GM23248 (cell line): ENCODE results near the gene MYOM3. TPM values are rescaled to one million over a fixed set of nuclear protein-coding genes. Genes with fewer than 3 reads are reported as not detected.
"Not testable (repeated sequence)": the region's sequence is repeated elsewhere in the genome, so short reads cannot be mapped to it uniquely, and the experiment has no call there.

Experiments
- DNase-seq: peaks from one replicate; pipeline ENCODE4 v3.0.0-alpha.2; 2015
- H2AFZ ChIP-seq: fragments of 200-600 bp; sonication (generic); 2 replicates; pipeline ENCODE4 v1.6.1; 2016; ENCODE audit warnings: antibody characterized with exemption
- H3F3A ChIP-seq: fragments of 200-600 bp; sonication (generic); 2 replicates; pipeline ENCODE4 v1.6.1; 2016; ENCODE audit warnings: mild to moderate bottlenecking, antibody characterized with exemption, mixed run types; ENCODE audit not compliant: insufficient read depth
- H3K27ac ChIP-seq: fragments of 200-600 bp; sonication (generic); 2 replicates; pipeline ENCODE4 v1.5.1; 2016; ENCODE audit warnings: mild to moderate bottlenecking
- H3K27me3 ChIP-seq: fragments of 200-600 bp; sonication (generic); replicated peaks from 2 replicates; pipeline ENCODE4 v1.6.1; 2016; ENCODE audit warnings: mild to moderate bottlenecking; ENCODE audit not compliant: insufficient read depth
- H3K36me3 ChIP-seq: fragments of 200-600 bp; sonication (generic); 2 replicates; pipeline ENCODE4 v1.6.1; 2016; ENCODE audit warnings: low read depth, mild to moderate bottlenecking
- H3K4me1 ChIP-seq: fragments of 200-600 bp; sonication (generic); 2 replicates; pipeline ENCODE4 v1.6.1; 2016; ENCODE audit warnings: mild to moderate bottlenecking; ENCODE audit not compliant: insufficient read depth
- H3K4me2 ChIP-seq: fragments of 200-600 bp; sonication (generic); one replicate; pipeline ENCODE4 v1.6.1; 2016; ENCODE audit warnings: mild to moderate bottlenecking; ENCODE audit not compliant: unreplicated experiment
- H3K4me3 ChIP-seq: fragments of 200-600 bp; sonication (generic); 2 replicates; pipeline ENCODE4 v1.5.1; 2016; ENCODE audit warnings: mild to moderate bottlenecking
- H3K79me2 ChIP-seq: fragments of 200-600 bp; sonication (generic); 2 replicates; pipeline ENCODE4 v1.6.1; 2016; ENCODE audit warnings: mild to moderate bottlenecking; ENCODE audit not compliant: insufficient read depth
- H3K9ac ChIP-seq: fragments of 200-600 bp; sonication (generic); 2 replicates; pipeline ENCODE4 v1.6.1; 2016; ENCODE audit warnings: mild to moderate bottlenecking
- H3K9me2 ChIP-seq: fragments of 200-600 bp; sonication (generic); 2 replicates; pipeline ENCODE4 v1.6.1; 2016; ENCODE audit warnings: mixed run types, mild to moderate bottlenecking, moderate library complexity; ENCODE audit not compliant: insufficient read depth
- H3K9me3 ChIP-seq: fragments of 200-600 bp; sonication (generic); one replicate; pipeline ENCODE4 v1.6.1; 2017; ENCODE audit warnings: low read depth
- H4K20me1 ChIP-seq: fragments of 200-600 bp; sonication (generic); 2 replicates; pipeline ENCODE4 v1.6.0; 2016; ENCODE audit not compliant: insufficient read depth
- EZH2 ChIP-seq: fragments of 200-600 bp; sonication (generic); IDR thresholded peaks from 2 replicates; pipeline ENCODE4 v1.6.1; 2018; ENCODE audit warnings: antibody characterized with exemption, mild to moderate bottlenecking; ENCODE audit not compliant: insufficient read depth, poor library complexity, severe bottlenecking
- EZH2phosphoT487 ChIP-seq: fragments of 200-600 bp; sonication (generic); IDR thresholded peaks from 2 replicates; pipeline ENCODE4 v1.6.1; 2018; ENCODE audit warnings: antibody characterized with exemption, moderate library complexity, mild to moderate bottlenecking, low read depth; ENCODE audit not compliant: insufficient read depth
- WGBS, 2 experiments: methylation state at CpG; one replicate each; pipeline ENCODE4 v1.1.6; 2015 to 2017; ENCODE audit warnings: low lambda C conversion rate in 2 of 2, low coverage in 1 of 2; ENCODE audit errors: missing lambda C conversion rate in 2 of 2; 5-methylcytosine and 5-hydroxymethylcytosine counted together
- in situ Hi-C: fragments of 300-500 bp; cut with MboI; formaldehyde crosslinking; loops from 2 replicates; pipeline ENCODE4 v1.15.0; 2020
- polyA plus RNA-seq: library from polyadenylated mRNA; unstranded; fragments of >200 nt; fragmentation: Nextera tagmentation; extraction: Ambion mirVana; gene quantifications from 2 replicates; pipeline ENCODE4 v1.2.1, GENCODE V29; 2016
- total RNA-seq: library from RNA; depleted of rRNA; stranded (reverse); fragments of >200 nt; shearing (Covaris generic); gene quantifications from 2 replicates; pipeline ENCODE4 v1.2.3, GENCODE V29; 2014

MYOM3 gene
- total and polyA plus RNA-seq, 2 experiments from 2014 or later = 1.2 to 1.4 TPM

- WGBS, 2 experiments = 87 to 89% methylated on average over 7 of the region's 7 CpGs
- no peak for DNase-seq
- no peak overlapping the region for H3K4me2 ChIP-seq
- no peaks in the 10 kb centered on the region for H3K36me3 ChIP-seq
- H2AFZ ChIP-seq = no peak overlapping the region
- TF ChIP-seq EZH2 = no peak
- no peak for TF ChIP-seq EZH2phosphoT487
- H3K79me2 ChIP-seq = no peaks in the 10 kb centered on the region
- H3K9ac ChIP-seq = no peak overlapping the region
- H3F3A ChIP-seq = peaks cover 25% of the 10 kb centered on the region
- no peaks in the 10 kb centered on the region for H4K20me1 ChIP-seq
- H3K27ac ChIP-seq = no peak overlapping the region
- H3K9me3 ChIP-seq = no peaks in the 10 kb centered on the region
- in situ Hi-C loops = no loop called here
- no peaks in the 10 kb centered on the region for H3K9me2 ChIP-seq
- H3K4me1 ChIP-seq = peaks cover 22% of the 10 kb centered on the region
- no peak overlapping the region for H3K4me3 ChIP-seq
- H3K27me3 ChIP-seq = no peaks in the 10 kb centered on the region
Observed at GRCh38 chr1:24049733-24050132, 62.2 kb downstream of the MYOM3 start.

GRCh38 chr1:24048894-24049293, 63.0 kb downstream of the MYOM3 start:
- 94 to 96% methylated on average over 4 of the region's 4 CpGs for WGBS, 2 experiments
- H3K9me3 ChIP-seq, H3K27ac ChIP-seq, H4K20me1 ChIP-seq, H3K9ac ChIP-seq, H3K9me2 ChIP-seq, DNase-seq, H3K27me3 ChIP-seq, in situ Hi-C loops, H3K4me2 ChIP-seq, H3K4me3 ChIP-seq, H3K79me2 ChIP-seq, H2AFZ ChIP-seq, H3K36me3 ChIP-seq: not testable (repeated sequence)
- peaks cover 22% of the 10 kb centered on the region for H3K4me1 ChIP-seq
- H3F3A ChIP-seq = peaks cover 30% of the 10 kb centered on the region

- Histone ChIP-seq H3K36me3 (no peaks in the 10 kb centered on the region), H3K4me3 (no peak overlapping the region), H3K9me3 (no peaks in the 10 kb centered on the region), H3F3A (peaks cover 30% of the 10 kb centered on the region), H3K9ac (no peak overlapping the region), H3K4me1 (peaks cover 22% of the 10 kb centered on the region), H3K9me2 (no peaks in the 10 kb centered on the region), H3K79me2 (no peaks in the 10 kb centered on the region), H3K27me3 (no peaks in the 10 kb centered on the region), H2AFZ (no peak overlapping the region), H3K4me2 (no peak overlapping the region), H4K20me1 (no peaks in the 10 kb centered on the region), H3K27ac (no peak overlapping the region)
- peak; percentile 12 for DNase-seq
- in situ Hi-C loops = no loop called here
- TF ChIP-seq EZH2phosphoT487 (no peak), EZH2 (no peak)
- 90 to 91% methylated on average over 6 of the region's 6 CpGs for WGBS, 2 experiments
Observed at GRCh38 chr1:24048205-24048869, 63.6 kb downstream of the MYOM3 start.

GRCh38 chr1:24047110-24047477, 64.8 kb downstream of the MYOM3 start:
- in situ Hi-C loops = no loop called here
- Histone ChIP-seq H3K9me3 (no peaks in the 10 kb centered on the region), H3K27ac (peak overlapping the region; percentile 85), H3K4me3 (peak overlapping the region; percentile 17), H3K9me2 (no peaks in the 10 kb centered on the region), H3K79me2 (no peaks in the 10 kb centered on the region), H4K20me1 (no peaks in the 10 kb centered on the region), H3K4me1 (peaks cover 22% of the 10 kb centered on the region), H3F3A (peaks cover 30% of the 10 kb centered on the region), H2AFZ (no peak overlapping the region), H3K9ac (peak overlapping the region; percentile 48), H3K4me2 (peak overlapping the region; percentile 71), H3K27me3 (no peaks in the 10 kb centered on the region), H3K36me3 (no peaks in the 10 kb centered on the region)
- WGBS, 2 experiments = 0 to 2% methylated on average over 3 of the region's 3 CpGs
- TF ChIP-seq EZH2 (no peak), EZH2phosphoT487 (no peak)
- DNase-seq = peak; percentile 88

GRCh38 chr1:24045771-24046170, 66.2 kb downstream of the MYOM3 start:
- TF ChIP-seq EZH2 (no peak), EZH2phosphoT487 (no peak)
- peak; percentile 69 for DNase-seq
- in situ Hi-C loops = no loop called here
- H3K9me2 ChIP-seq = no peaks in the 10 kb centered on the region
- H3K9ac ChIP-seq = peak overlapping the region; percentile 61
- no peak overlapping the region for H2AFZ ChIP-seq
- no peaks in the 10 kb centered on the region for H3K36me3 ChIP-seq
- peak overlapping the region; percentile 85 for H3K27ac ChIP-seq
- 0 out of 2 replicates have a peak overlapping the region, but pooled peaks have one; percentile 4 for H3K4me3 ChIP-seq
- H3K4me1 ChIP-seq = peaks cover 22% of the 10 kb centered on the region
- H3K27me3 ChIP-seq = no peaks in the 10 kb centered on the region
- no peaks in the 10 kb centered on the region for H3K9me3 ChIP-seq
- H3K4me2 ChIP-seq = peak overlapping the region; percentile 71
- no peaks in the 10 kb centered on the region for H3K79me2 ChIP-seq
- H4K20me1 ChIP-seq = no peaks in the 10 kb centered on the region
- WGBS, 2 experiments = 7% methylated on average over 2 of the region's 2 CpGs
- peaks cover 30% of the 10 kb centered on the region for H3F3A ChIP-seq

GRCh38 chr1:24044672-24045071, 67.3 kb downstream of the MYOM3 start:
- H3K9me3 ChIP-seq, H3K79me2 ChIP-seq, H3K9me2 ChIP-seq, H3K9ac ChIP-seq, H4K20me1 ChIP-seq, H2AFZ ChIP-seq, H3K27me3 ChIP-seq, DNase-seq, H3K27ac ChIP-seq, H3K36me3 ChIP-seq, H3K4me2 ChIP-seq, H3K4me3 ChIP-seq, in situ Hi-C loops: not testable (repeated sequence)
- peaks cover 22% of the 10 kb centered on the region for H3K4me1 ChIP-seq
- H3F3A ChIP-seq = peaks cover 30% of the 10 kb centered on the region
- whole genome bisulfite sequencing, 2 experiments = 97 to 100% methylated on average over 5 of the region's 5 CpGs
